WI38 (cell line): ENCODE measurements around the gene POLR2J3.
"Not testable (repeated sequence)": the region's sequence is repeated elsewhere in the genome, so short reads cannot be mapped to it uniquely, and the experiment has no call there.

Experiments used
- H3K4me3 ChIP-seq: 2 replicates; pipeline ENCODE4 v1.5.1; 2011; ENCODE audit warnings: low read depth, mild to moderate bottlenecking, control low read depth, low read length

Gene POLR2J3

DNA sequence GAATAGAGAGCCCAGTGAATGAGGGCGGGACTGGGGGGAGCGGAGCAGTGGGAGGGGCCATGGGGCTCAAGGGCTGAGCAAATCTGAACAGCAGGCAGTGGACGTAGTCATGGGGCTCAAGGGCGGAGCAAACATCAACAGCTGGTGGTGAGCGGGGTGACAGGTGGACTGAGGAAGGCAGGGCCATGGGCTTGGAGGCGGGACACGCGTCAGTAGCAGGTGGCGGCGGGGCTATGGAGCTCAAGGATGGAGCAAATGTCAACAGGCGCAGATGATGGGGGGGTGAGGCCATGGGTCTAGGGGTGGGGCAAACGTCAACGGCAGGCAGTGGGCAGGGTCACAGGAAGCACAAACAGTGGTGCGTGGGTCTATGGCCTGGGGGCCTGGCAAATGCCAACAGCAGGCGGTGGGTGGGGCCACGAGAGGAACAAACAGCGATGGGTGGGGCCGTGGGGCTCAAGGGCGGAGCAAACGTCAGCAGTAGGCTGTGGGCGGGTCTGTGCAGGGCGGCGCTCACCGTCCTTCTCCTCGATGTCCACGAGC, 20.2 kb upstream of the POLR2J3 start:
- not testable (repeated sequence) for H3K4me3 ChIP-seq

- H3K4me3 ChIP-seq = not testable (repeated sequence)
Observed at GRCh38 chr7:102589857-102590256, 17.5 kb upstream of the POLR2J3 start.

DNA sequence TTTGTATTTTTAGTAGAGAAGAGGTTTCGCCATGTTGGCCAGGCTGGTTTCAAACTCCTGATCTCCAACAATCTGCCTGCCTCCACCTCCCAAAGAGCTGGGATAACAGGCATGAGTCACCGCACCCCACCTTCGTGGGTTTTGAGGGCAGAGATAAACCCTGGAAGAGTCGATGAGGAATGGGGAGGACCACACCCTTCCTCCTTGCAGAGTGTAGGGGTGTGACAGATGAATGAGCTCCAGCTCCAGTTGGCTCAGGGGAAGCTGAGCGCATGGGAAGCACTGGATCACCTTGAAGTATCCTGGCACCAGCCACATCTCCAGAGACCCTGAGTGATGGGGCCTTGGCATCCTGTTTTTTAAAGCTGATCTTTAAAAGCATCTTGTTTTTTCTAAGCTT, 11.1 kb upstream of the POLR2J3 start:
- not testable (repeated sequence) for H3K4me3 ChIP-seq

DNA sequence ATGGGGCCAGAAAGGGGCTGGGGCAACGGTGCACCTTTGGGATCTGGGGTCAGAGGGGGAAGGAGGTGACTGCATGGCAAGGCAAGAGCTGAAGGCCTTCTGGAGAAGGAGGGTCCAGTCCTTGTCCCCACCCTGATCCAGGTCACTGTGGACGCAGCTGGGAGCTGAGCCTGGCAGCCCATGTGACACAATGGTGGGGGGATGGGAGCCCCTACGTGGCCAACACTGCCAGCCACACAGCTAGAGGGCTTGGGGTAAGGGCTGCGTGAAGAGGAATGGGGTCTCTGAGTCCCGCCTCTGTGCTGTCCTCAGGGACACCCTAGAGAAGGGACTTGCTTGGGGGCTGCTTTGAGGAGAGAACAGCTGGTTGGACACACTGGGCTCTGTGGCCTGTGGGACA, 9.3 kb upstream of the POLR2J3 start:
- H3K4me3 ChIP-seq = not testable (repeated sequence)

- not testable (repeated sequence) for H3K4me3 ChIP-seq
Observed at GRCh38 chr7:102578486-102578885, 6.1 kb upstream of the POLR2J3 start.

- H3K4me3 ChIP-seq = not testable (repeated sequence)
Observed at GRCh38 chr7:102577315-102578240, 5.2 kb upstream of the POLR2J3 start.

- H3K4me3 ChIP-seq = not testable (repeated sequence)
Observed at GRCh38 chr7:102576363-102576762, 4.0 kb upstream of the POLR2J3 start.

- H3K4me3 ChIP-seq = not testable (repeated sequence)
Observed at GRCh38 chr7:102574607-102575006, 2.2 kb upstream of the POLR2J3 start.

GRCh38 chr7:102568620-102569019, 3.8 kb downstream of the POLR2J3 start:
- H3K4me3 ChIP-seq = not testable (repeated sequence)

DNA sequence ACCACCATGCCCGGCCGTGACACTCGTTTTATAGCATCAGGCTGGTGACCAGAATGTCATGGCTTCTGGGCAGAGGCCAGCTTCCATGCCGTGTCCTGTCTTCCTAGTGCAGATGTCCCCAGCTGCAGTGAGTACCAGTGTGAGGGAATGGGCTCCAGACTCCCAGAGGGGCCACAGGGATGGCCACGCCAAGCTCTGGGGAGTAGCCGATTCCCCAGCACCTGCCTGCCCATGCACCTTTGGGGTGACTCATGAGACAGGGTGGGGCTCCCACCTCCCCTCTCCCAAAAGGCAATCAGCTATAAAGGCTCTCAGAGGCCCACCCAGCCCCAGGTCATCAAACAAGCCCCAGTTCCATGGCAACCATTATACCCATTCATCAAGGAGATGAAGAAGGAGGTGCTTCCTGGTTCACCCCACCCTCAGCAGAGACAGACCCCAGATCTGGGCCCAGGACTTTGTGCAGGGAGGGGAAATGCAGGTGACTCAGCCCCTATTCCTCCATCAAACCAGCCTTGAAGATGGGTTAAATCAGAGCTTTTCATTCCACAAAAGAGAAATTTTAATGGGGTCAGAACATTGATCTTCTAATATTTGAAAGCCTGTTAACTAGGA, 21.5 kb downstream of the POLR2J3 start, which contains the start of gene SPDYE2:
Gene SPDYE2, plus strand, starts transcription at position 419 of the 615 bp plus-strand sequence. CDS start 2,030 bp downstream, outside the sequence.
- H3K4me3 ChIP-seq = not testable (repeated sequence)

DNA sequence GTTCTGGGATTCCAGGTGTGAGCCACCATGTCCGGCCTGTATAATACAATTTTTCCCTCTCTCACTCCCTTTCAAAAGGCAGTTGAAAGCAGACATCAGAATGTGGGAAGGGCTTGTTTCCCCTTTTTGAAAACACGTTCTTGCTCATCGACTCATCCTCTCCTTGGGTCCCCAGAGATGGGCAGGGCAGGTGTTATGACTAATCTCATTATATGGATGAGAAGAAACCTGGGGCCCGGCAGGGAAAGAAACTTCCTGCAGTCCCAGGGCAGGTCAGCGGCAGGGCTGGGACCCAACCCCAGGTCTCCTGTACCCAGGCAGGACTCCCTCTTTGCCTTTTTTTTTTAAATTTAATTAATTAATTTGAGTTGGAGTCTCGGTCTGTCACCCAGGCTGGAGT, 26.0 kb downstream of the POLR2J3 start:
- not testable (repeated sequence) for H3K4me3 ChIP-seq

DNA sequence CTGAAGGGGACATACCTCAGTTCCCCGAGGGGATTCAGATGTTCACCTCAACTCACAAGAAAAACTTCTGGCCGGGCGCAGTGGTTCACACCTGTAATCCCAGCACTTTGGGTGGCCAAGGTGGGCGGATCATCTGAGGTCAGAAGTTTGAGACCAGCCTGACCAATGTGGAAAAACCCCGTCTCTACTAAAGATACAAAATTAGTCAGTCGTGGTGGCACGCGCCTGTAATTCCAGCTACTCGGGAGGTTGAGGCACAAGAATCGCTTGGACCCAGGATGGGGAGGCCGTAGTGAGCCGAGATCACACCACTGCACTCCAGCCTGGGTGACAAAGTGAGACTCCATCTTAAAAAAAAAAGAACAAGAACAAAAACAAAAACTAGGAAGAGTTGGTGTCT, 27.1 kb downstream of the POLR2J3 start:
- not testable (repeated sequence) for H3K4me3 ChIP-seq

GRCh38 chr7:102544372-102544771, 28.0 kb downstream of the POLR2J3 start:
- H3K4me3 ChIP-seq = not testable (repeated sequence)

DNA sequence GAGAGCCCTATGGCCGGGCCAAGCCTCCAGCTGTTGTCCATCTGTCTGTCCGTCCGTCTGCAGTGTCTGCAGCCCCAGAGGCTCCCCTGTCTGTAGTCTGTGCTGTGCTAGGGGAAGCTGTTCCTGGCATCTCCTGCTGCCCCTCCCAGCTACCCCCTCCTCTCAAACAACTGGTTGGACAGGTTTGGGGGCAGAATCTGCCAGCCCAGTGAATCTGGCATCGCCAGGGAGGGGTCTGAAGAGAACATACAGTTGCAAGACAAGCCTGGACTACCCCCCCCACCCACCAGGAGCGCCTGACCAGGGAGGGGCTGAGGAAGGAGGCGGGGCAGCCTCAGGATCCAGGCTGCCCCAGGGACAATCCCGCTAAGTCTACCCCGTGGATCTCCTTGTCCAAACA, 28.8 kb downstream of the POLR2J3 start, which contains the start of gene UPK3BL2:
Gene UPK3BL2, minus strand, starts transcription at position 101 of the 400 bp plus-strand sequence. Its CDS starts 60 bp downstream, at position 41.
- H3K4me3 ChIP-seq = not testable (repeated sequence)

DNA sequence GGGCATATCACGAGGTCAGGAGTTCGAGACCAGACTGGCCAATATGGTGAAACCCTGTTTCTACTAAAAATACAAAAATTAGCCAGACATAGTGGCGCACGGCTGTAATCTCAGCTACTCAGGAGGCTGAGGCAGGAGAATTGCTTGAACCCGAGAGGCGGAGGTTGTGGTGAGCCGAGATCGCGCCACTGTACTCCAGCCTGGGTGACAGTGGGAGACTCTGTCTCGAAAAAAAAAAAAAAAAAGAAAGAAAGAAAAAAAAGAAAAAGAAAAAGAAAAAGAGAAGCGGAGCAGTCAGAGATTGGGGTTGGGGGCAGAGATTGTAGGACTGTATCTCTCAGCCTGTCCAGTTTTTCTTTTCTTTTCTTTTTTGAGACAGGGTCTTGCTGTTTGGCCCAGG, 29.6 kb downstream of the POLR2J3 start:
- not testable (repeated sequence) for H3K4me3 ChIP-seq

GRCh38 chr7:102542083-102542482, 30.3 kb downstream of the POLR2J3 start:
- H3K4me3 ChIP-seq = not testable (repeated sequence)

- H3K4me3 ChIP-seq = not testable (repeated sequence)
Observed at GRCh38 chr7:102540604-102541003, 31.8 kb downstream of the POLR2J3 start.

DNA sequence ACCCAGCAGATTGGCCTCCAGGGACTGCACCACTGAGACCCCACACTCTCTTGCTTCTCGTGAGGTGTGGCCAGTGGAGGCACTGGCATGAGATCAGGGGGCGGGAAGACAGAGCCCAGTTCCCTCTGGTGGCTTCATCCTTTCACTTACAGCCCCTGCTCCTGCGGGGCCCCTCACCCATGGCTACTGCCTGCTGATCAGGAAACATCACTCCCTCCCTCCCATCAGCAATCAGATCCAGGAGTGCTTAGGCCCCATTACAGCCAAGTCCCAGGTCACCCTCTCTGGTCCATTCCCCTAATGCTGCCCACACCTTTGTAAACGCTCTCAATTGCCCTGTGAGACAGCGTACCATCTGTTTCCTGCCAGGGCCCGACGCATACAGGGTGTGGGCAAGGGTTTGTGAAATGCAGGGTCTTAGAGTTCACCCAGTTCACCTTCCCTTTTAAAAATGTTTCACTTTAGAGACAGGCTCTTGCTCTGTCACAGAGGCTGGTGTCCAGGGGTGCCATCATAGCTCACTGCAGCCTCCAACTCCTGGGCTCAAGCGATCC, 37.2 kb downstream of the POLR2J3 start:
- H3K4me3 ChIP-seq = not testable (repeated sequence)

- H3K4me3 ChIP-seq = not testable (repeated sequence)
Observed at GRCh38 chr7:102532127-102532526, 40.3 kb downstream of the POLR2J3 start.

DNA sequence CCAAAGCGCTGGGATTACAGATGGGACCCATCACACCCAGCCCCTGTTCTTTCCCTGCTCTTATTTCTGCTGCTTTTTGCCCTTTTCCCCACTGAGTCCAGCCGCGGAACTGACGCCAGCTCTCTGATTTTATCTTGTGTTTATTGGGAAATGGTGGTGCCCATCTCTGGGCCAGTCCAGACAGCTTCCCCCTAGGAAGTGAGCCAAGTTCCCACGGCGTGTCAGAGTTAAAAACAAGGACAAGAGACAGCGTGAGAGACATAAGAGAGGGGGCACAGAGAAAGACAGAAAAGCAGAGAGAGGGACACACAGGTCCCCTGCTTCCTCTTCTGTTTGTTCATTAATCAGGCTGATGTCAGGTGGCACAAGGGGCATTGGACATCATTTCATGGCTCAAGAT, 40.8 kb downstream of the POLR2J3 start:
- not testable (repeated sequence) for H3K4me3 ChIP-seq
